ENCODE data around the gene ARHGEF19. TPM values are rescaled to one million over a fixed set of nuclear protein-coding genes. Genes with fewer than 3 reads are reported as not detected.

The ARHGEF19 gene
- total and polyA plus RNA-seq, 9 of the 15 experiments (the other 6 are each of a cell fraction or from before 2014, with no cell fraction given), result 0.73 to 21.0 (median 5.2) TPM

- H3K9me3 ChIP-seq (replicated peaks; ENCODE audit: control insufficient read depth, insufficient read depth, low read depth, low read length), result no peaks in the 10 kb centered on the region
- peak overlapping the region; percentile 6 to 62; a peak in 3 of 4 replicates for H3K9ac ChIP-seq (ENCODE audit: insufficient read depth in 1 of 2, low read depth in 2 of 2, low read length in 2 of 2)
- H2AFZ ChIP-seq (ENCODE audit: low read depth, low read length), result no peak overlapping the region
- H3K27ac ChIP-seq (ENCODE audit: extremely low read depth, low read depth, low read length), result peak overlapping the region; percentile 83
- H3K4me3 ChIP-seq, result no peak overlapping the region
- intact Hi-C loops (cut with micrococcal nuclease) (loop anchor here (5.0 kb wide), 1 partner anchor 103 kb away; the partner anchor contains the start of gene FBXO42), in situ Hi-C loops (cut with MboI) (no loop called here)
- ATAC-seq, result peak; percentile 80
- POLR2A ChIA-PET, result interaction anchor here (0.5 to 2.6 kb wide), 14 partner anchors 9 to 204 kb away, joined by 3 to 7 read pairs (median 3); partner anchors contain the start of gene CPLANE2
- CTCF ChIA-PET (ENCODE audit: low intra/inter-chr PET ratio), result no interaction called here
- H4K20me1 ChIP-seq (replicated peaks; ENCODE audit: control insufficient read depth, insufficient read depth, low read length), result no peaks in the 10 kb centered on the region
- H3K36me3 ChIP-seq (ENCODE audit: control insufficient read depth, insufficient read depth, low read length), result peaks cover 64% of the 10 kb centered on the region
- H3K9me1 ChIP-seq (ENCODE audit: control insufficient read depth, insufficient read depth, low read length), result peaks cover 7% of the 10 kb centered on the region
- H3K4me2 ChIP-seq (ENCODE audit: insufficient read depth, low read length), result peak overlapping the region; percentile 58
- peaks cover 8 to 38% of the 10 kb centered on the region in 2 experiments for H3K4me1 ChIP-seq (replicated peaks in 1 of 2; ENCODE audit: control insufficient read depth in 2 of 2, insufficient read depth in 2 of 2, low read length in 2 of 2)
- peak; percentile 72 to 90 (median 80) for DNase-seq (ENCODE audit: extremely low read depth in 1 of 4, low spot score in 3 of 4)
- peaks cover 6% of the 10 kb centered on the region; the same call in 1 of the 3 replicates for H3K79me2 ChIP-seq (ENCODE audit: control insufficient read depth, insufficient read depth, low read length)
- H3K27me3 ChIP-seq (ENCODE audit: control insufficient read depth in 2 of 2, insufficient read depth in 2 of 2, low read length in 2 of 2), result no peaks in the 10 kb centered on the region
- no TSS peak for BruUV-seq (replicated peaks)
- 50% methylated on average over 7 of the region's 7 CpGs for WGBS (ENCODE audit: insufficient coverage, low coverage, missing lambda C conversion rate)
- peak; percentile 89 for FAIRE-seq
- TF ChIP-seq ZKSCAN8 (CRISPR knock-in tag; IDR thresholded peaks at IDR 0.05) (peak; percentile 74; the same call in 1 of the 2 replicates), PBX2 (CRISPR knock-in tag; IDR thresholded peaks at IDR 0.05; ENCODE audit: low read depth) (no peak), PBX2 (tag; conservative IDR thresholded peaks at IDR 0.05; ENCODE audit: low read depth) (peak; percentile 52; the same call in 1 of the 2 replicates), ARHGAP35 (IDR thresholded peaks at IDR 0.05; ENCODE audit: partially characterized antibody) (no peak), ZNF583 (CRISPR knock-in tag; IDR thresholded peaks at IDR 0.05) (no peak; the same call in none of the 2 replicates), NEUROD1 (IDR thresholded peaks at IDR 0.05; ENCODE audit: borderline replicate concordance, low read depth, low read length, partially characterized antibody) (peak; percentile 69), HDGF (IDR thresholded peaks at IDR 0.05) (no peak), KLF6 (CRISPR knock-in tag; IDR thresholded peaks at IDR 0.05; ENCODE audit: borderline replicate concordance) (peak; percentile 86; the same call in 1 of the 2 replicates), ZBTB34 (CRISPR knock-in tag; IDR thresholded peaks at IDR 0.05) (peak; percentile 66; the same call in 1 of the 2 replicates), ZNF124 (CRISPR knock-in tag; IDR thresholded peaks at IDR 0.05) (no peak), MCM5 (IDR thresholded peaks at IDR 0.05; ENCODE audit: low read depth) (no peak), TAL1 (IDR thresholded peaks at IDR 0.05) (peak; percentile 89), CEBPG (CRISPR knock-in tag; IDR thresholded peaks at IDR 0.05) (peak; percentile 98), CEBPG (tag; conservative IDR thresholded peaks at IDR 0.05 in 1 of 2, IDR thresholded peaks at IDR 0.05 in 1 of 2) (peak; percentile 87 to 96), ZNF134 (CRISPR knock-in tag; conservative IDR thresholded peaks at IDR 0.05) (peak; percentile 59), CXXC5 (CRISPR knock-in tag; IDR thresholded peaks at IDR 0.05) (peak; percentile 93)
- TF ChIP-seq, protein P1, sequence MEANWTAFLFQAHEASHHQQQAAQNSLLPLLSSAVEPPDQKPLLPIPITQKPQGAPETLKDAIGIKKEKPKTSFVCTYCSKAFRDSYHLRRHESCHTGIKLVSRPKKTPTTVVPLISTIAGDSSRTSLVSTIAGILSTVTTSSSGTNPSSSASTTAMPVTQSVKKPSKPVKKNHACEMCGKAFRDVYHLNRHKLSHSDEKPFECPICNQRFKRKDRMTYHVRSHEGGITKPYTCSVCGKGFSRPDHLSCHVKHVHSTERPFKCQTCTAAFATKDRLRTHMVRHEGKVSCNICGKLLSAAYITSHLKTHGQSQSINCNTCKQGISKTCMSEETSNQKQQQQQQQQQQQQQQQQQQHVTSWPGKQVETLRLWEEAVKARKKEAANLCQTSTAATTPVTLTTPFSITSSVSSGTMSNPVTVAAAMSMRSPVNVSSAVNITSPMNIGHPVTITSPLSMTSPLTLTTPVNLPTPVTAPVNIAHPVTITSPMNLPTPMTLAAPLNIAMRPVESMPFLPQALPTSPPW (CRISPR knock-in tag; IDR thresholded peaks at IDR 0.05), result peak; percentile 62
Measured at GRCh38 chr1:16248603-16249516, 36.4 kb upstream of the ARHGEF19 start.

Data from K562 (cell line).